H1 (cell line): ENCODE data around the gene SPIRE1.

Experiments used
- ASH2L ChIP-seq: fragments of 200-600, 300-600 bp; sonication (generic); IDR thresholded peaks from one replicate; pipeline ENCODE4 v1.7.1; 2017; ENCODE audit warnings: low read length
- CREB1 ChIP-seq: IDR thresholded peaks from 2 replicates; pipeline ENCODE4 v1.6.1; 2012; ENCODE audit warnings: inconsistent platforms
- CTCF ChIP-seq, 3 experiments: IDR thresholded peaks; 1 replicate in 2 of 3; 2 replicates in 1 of 3; pipeline versions ENCODE4 v1.5.1 to v1.6.1; 2011; ENCODE audit warnings: low read length in 3 of 3, mild to moderate bottlenecking in 3 of 3, inconsistent platforms in 2 of 3, low read depth in 1 of 3, moderate library complexity in 1 of 3; ENCODE audit not compliant: insufficient read depth in 1 of 3; ENCODE audit errors: control extremely low read depth in 1 of 3
- EZH2 ChIP-seq: fragments of 200-600 bp; sonication (generic); IDR thresholded peaks from 2 replicates; pipeline ENCODE4 v1.7.1; 2012; ENCODE audit warnings: low read depth, mild to moderate bottlenecking, moderate library complexity, low read length, inconsistent platforms; ENCODE audit not compliant: severe bottlenecking
- GABPA ChIP-seq: IDR thresholded peaks from 2 replicates; pipeline ENCODE4 v1.6.1; 2011; ENCODE audit warnings: mild to moderate bottlenecking, low read length, moderate library complexity, borderline replicate concordance; ENCODE audit not compliant: insufficient read depth
- JUND ChIP-seq: IDR thresholded peaks from 2 replicates; pipeline ENCODE4 v1.6.1; 2011; ENCODE audit warnings: mild to moderate bottlenecking, improper control_type of control experiment, low read length
- POLR2A ChIP-seq, 2 experiments: IDR thresholded peaks; 1 replicate in 1 of 2; 2 replicates in 1 of 2; pipeline ENCODE4 v1.6.1; 2011; ENCODE audit warnings: low read depth in 2 of 2, low read length in 2 of 2, mild to moderate bottlenecking in 2 of 2; ENCODE audit errors: control extremely low read depth in 1 of 2
- POLR2AphosphoS5 ChIP-seq: IDR thresholded peaks from 2 replicates; pipeline ENCODE4 v1.6.1; 2011; ENCODE audit warnings: low read depth, low read length
- RNF2 ChIP-seq: fragments of 200-900, 300-1000 bp; sonication (generic); IDR thresholded peaks from 2 replicates; pipeline ENCODE4 v1.7.1; 2016; ENCODE audit warnings: borderline replicate concordance, low read depth, mild to moderate bottlenecking, antibody characterized with exemption, low read length; ENCODE audit not compliant: poor library complexity, severe bottlenecking; ENCODE audit errors: missing control alignments
- SIN3A ChIP-seq, 2 experiments: IDR thresholded peaks in 1 of 2; conservative IDR thresholded peaks in 1 of 2; 2 replicates each; pipeline ENCODE4 v1.6.1; 2011 to 2012; ENCODE audit warnings: low read length in 2 of 2, improper control_type of control experiment in 1 of 2, low read depth in 1 of 2, mild to moderate bottlenecking in 1 of 2
- SP1 ChIP-seq: IDR thresholded peaks from 2 replicates; pipeline ENCODE4 v1.6.1; 2011; ENCODE audit warnings: low read depth, low read length
- ZNF274 ChIP-seq: IDR thresholded peaks from 2 replicates; pipeline ENCODE4 v1.7.0; 2012; ENCODE audit warnings: low read length, borderline replicate concordance; ENCODE audit errors: extremely low read depth
- TF ChIP-seq, protein P1 (sequence below): IDR thresholded peaks from 2 replicates; pipeline ENCODE4 v1.6.1; 2012; ENCODE audit warnings: low read length, inconsistent platforms

DNA sequence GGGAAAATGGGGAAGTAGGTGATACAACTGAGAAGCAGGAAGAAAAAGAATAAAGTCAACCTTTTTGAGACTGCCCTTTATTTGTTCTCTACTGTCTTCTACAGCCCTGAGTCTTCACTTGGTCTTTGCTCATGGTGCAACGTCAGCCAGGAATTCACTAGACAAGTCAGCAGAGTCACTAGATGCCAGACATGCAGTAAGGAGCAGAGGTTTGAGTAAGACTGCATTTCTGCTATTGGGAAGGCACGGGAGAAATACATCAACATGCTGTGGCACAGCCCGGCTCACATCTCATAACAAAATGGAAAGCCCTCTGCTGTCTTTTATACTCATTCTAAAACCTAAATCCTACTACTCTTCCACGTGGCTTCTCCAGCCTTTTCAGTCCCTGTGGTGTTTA, 183.0 kb downstream of the SPIRE1 start:
- TF ChIP-seq CTCF (IDR thresholded peaks at IDR 0.05; ENCODE audit: control extremely low read depth in 1 of 3, insufficient read depth in 1 of 3, low read depth in 1 of 3, low read length in 3 of 3) = no peak
- TF ChIP-seq ASH2L = no peak
- TF ChIP-seq SP1 = no peak
- TF ChIP-seq JUND = no peak
- TF ChIP-seq SIN3A (conservative IDR thresholded peaks at IDR 0.05 in 1 of 2, IDR thresholded peaks at IDR 0.05 in 1 of 2; ENCODE audit: low read depth in 1 of 2, low read length in 2 of 2) = no peak
- no peak for TF ChIP-seq POLR2AphosphoS5
- TF ChIP-seq POLR2A (IDR thresholded peaks at IDR 0.05; ENCODE audit: control extremely low read depth in 1 of 2, low read depth in 2 of 2, low read length in 2 of 2) = no peak
- no peak for TF ChIP-seq EZH2
- no peak for TF ChIP-seq GABPA
- no peak for TF ChIP-seq RNF2
- no peak for TF ChIP-seq ZNF274
- TF ChIP-seq, protein P1, sequence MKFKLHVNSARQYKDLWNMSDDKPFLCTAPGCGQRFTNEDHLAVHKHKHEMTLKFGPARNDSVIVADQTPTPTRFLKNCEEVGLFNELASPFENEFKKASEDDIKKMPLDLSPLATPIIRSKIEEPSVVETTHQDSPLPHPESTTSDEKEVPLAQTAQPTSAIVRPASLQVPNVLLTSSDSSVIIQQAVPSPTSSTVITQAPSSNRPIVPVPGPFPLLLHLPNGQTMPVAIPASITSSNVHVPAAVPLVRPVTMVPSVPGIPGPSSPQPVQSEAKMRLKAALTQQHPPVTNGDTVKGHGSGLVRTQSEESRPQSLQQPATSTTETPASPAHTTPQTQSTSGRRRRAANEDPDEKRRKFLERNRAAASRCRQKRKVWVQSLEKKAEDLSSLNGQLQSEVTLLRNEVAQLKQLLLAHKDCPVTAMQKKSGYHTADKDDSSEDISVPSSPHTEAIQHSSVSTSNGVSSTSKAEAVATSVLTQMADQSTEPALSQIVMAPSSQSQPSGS = no peak
- no peak for TF ChIP-seq CREB1
